K562 (cell line): ENCODE results near the gene PPP1R13L. TPM values are rescaled to one million over a fixed set of nuclear protein-coding genes. Genes with fewer than 3 reads are reported as not detected.
A peak's percentile ranks its signal among the peaks of the same experiment; 100 is the strongest.

ENCODE experiments used
- CBFA2T2 ChIP-seq: fragments of 450-650 bp; conservative IDR thresholded peaks from 2 replicates; pipeline ENCODE4 v1.6.1; 2017; ENCODE audit warnings: mild to moderate bottlenecking
- CBX1 ChIP-seq: sonication (generic); IDR thresholded peaks from 2 replicates; pipeline ENCODE4 v1.6.1; 2016; ENCODE audit warnings: antibody characterized with exemption, low read depth, mild to moderate bottlenecking
- ETS2 ChIP-seq: IDR thresholded peaks from 2 replicates; pipeline ENCODE4 v1.6.1; 2016; ENCODE audit warnings: borderline replicate concordance, missing genetic modification characterization, mild to moderate bottlenecking, moderate library complexity, missing compliant biosample characterization; ENCODE audit not compliant: poor library complexity, severe bottlenecking
- HDAC3 ChIP-seq: fragments of 450-650 bp; IDR thresholded peaks from 2 replicates; pipeline ENCODE4 v1.6.1; 2018; ENCODE audit warnings: borderline replicate concordance, mild to moderate bottlenecking, moderate library complexity; ENCODE audit not compliant: partially characterized antibody
- JUN ChIP-seq, 2 experiments: sonication (generic) in 1 of 2; formaldehyde crosslinking in 1 of 2; IDR thresholded peaks; 2 replicates each; pipeline versions ENCODE4 v1.6.1 to v1.8.0; 2012 to 2022; ENCODE audit warnings: borderline replicate concordance in 2 of 2, mild to moderate bottlenecking in 2 of 2, improper control_type of control experiment in 1 of 2, low read depth in 1 of 2, low read length in 1 of 2, missing genetic modification reagents in 1 of 2
- KLF6 ChIP-seq: fragments of 250-450 bp; sonication (Bioruptor Pico); IDR thresholded peaks from 2 replicates; pipeline ENCODE4 v1.4.0; 2020; ENCODE audit warnings: mild to moderate bottlenecking, moderate library complexity, borderline replicate concordance
- MXI1 ChIP-seq: IDR thresholded peaks from 2 replicates; pipeline ENCODE4 v1.6.1; 2011; ENCODE audit warnings: low read depth, mild to moderate bottlenecking, improper control_type of control experiment, low read length
- PHB ChIP-seq: fragments of 250-450 bp; sonication (Bioruptor Pico); IDR thresholded peaks from 2 replicates; pipeline ENCODE4 v1.5.0; 2021
- RBM25 ChIP-seq: fragments of 200-400 bp; formaldehyde crosslinking; IDR thresholded peaks from 2 replicates; pipeline ENCODE4 v1.6.1; 2018; ENCODE audit warnings: low read length, low read depth, moderate library complexity; ENCODE audit not compliant: severe bottlenecking
- SRF ChIP-seq, 2 experiments: fragments of 250-450, 450-650 bp in 1 of 2; sonication (Bioruptor Pico) in 1 of 2; sonication (generic) in 1 of 2; formaldehyde crosslinking; IDR thresholded peaks; 2 replicates each; pipeline versions ENCODE4 v1.5.0 to v1.5.1; 2020 to 2022; ENCODE audit warnings: mild to moderate bottlenecking in 1 of 2, missing genetic modification reagents in 1 of 2
- ZBTB1 ChIP-seq: sonication (generic); formaldehyde crosslinking; IDR thresholded peaks from 2 replicates; pipeline ENCODE4 v1.8.1; 2023; ENCODE audit warnings: missing genetic modification reagents, low read depth, mild to moderate bottlenecking, borderline replicate concordance
- ZNF184 ChIP-seq: sonication (generic); formaldehyde crosslinking; IDR thresholded peaks from 2 replicates; pipeline ENCODE4 v1.5.0; 2020; ENCODE audit warnings: missing genetic modification reagents
- ZNF436 ChIP-seq: fragments of 250-450, 450-650 bp; sonication (Bioruptor Pico); formaldehyde crosslinking; IDR thresholded peaks from 2 replicates; pipeline ENCODE4 v1.7.0; 2020; ENCODE audit warnings: mild to moderate bottlenecking
- polyA plus RNA-seq, 8 experiments: library from polyadenylated mRNA; depleted of rRNA in 4 of 8; stranded (reverse) in 5 of 8; unstranded in 3 of 8; fragments of >200 nt; fragmentation: Nextera tagmentation in 2 of 8; fragmentation: Illumina TruSeq in 1 of 8; extraction: Ambion mirVana in 2 of 8; extraction: Trizol in 1 of 8; gene quantifications; 2 replicates each; pipeline versions ENCODE4 v1.2.1 to v1.2.3, GENCODE V29; 2011 to 2014; ENCODE audit warnings: inconsistent platforms in 1 of 8, missing spikeins in 1 of 8
- total RNA-seq, 7 experiments: library from RNA; depleted of rRNA in 6 of 7; stranded (reverse); fragments of >200 nt in 6 of 7; fragmentation: Illumina TruSeq in 2 of 7; extraction: Trizol in 2 of 7; gene quantifications; 2 replicates each; pipeline versions ENCODE4 v1.2.1 to v1.2.3, GENCODE V29; 2011 to 2021; ENCODE audit warnings: low replicate concordance in 1 of 7
- TF ChIP-seq, protein P1 (sequence below): fragments of 200-800 bp; sonication (Bioruptor generic); IDR thresholded peaks from 2 replicates; pipeline ENCODE4 v1.6.1; 2017; ENCODE audit warnings: missing genetic modification characterization, missing compliant biosample characterization
- TF ChIP-seq, protein P2 (sequence below), 2 experiments: fragments of 450-650 bp; IDR thresholded peaks; 2 replicates each; pipeline ENCODE4 v1.6.1; 2018; ENCODE audit warnings: mild to moderate bottlenecking in 2 of 2, low read depth in 1 of 2; ENCODE audit not compliant: partially characterized antibody in 2 of 2
- TF ChIP-seq, protein P3 (sequence below): sonication (generic); formaldehyde crosslinking; IDR thresholded peaks from 2 replicates; pipeline ENCODE4 v1.8.0; 2022; ENCODE audit warnings: mild to moderate bottlenecking, missing genetic modification reagents
- TF ChIP-seq, protein P4 (sequence below), 2 experiments: fragments of 450-650 bp in 1 of 2; sonication (generic) in 1 of 2; formaldehyde crosslinking; conservative IDR thresholded peaks; 2 replicates each; pipeline versions ENCODE4 v1.4.0 to v1.8.1; 2020 to 2022; ENCODE audit warnings: mild to moderate bottlenecking in 1 of 2, missing genetic modification reagents in 1 of 2
- TF ChIP-seq, protein P5 (sequence below): IDR thresholded peaks from 2 replicates; pipeline ENCODE4 v1.6.1; 2011; ENCODE audit not compliant: insufficient read length; ENCODE audit errors: extremely low read depth

Gene PPP1R13L
- total and polyA plus RNA-seq, 9 of the 15 experiments (the other 6 are each of a cell fraction or from before 2014, with no cell fraction given) = 0.32 to 6.7 (median 2.0) TPM

DNA sequence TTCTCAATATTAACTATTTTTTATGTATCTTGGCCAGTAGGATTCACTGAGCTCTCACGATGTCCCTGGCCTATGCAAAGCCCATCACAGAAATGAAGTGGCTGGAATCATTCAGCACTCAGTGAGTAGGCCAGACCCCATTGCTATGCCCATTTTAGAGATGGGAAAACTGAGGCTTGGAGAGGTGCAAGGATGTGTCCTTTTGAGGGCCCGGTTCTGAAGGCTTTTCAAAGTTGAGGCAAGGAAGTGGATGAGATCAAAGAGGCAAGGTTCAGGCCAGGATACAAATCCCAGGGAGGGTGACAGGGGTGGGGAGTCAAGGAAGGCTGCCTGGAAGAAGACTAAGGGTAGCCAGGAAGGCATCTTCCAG lies 37.5 kb upstream of the PPP1R13L start (continued):
- no peak for TF ChIP-seq JUN (IDR thresholded peaks at IDR 0.05; ENCODE audit: borderline replicate concordance, low read depth, low read length)
- no peak; the same call in 1 of the 2 replicates for TF ChIP-seq JUN (CRISPR knock-in tag; IDR thresholded peaks at IDR 0.05; ENCODE audit: borderline replicate concordance)
- TF ChIP-seq ZNF436 (CRISPR knock-in tag) = peak; percentile 97
- TF ChIP-seq ETS2 (tag) = no peak
- peak; percentile 99 for TF ChIP-seq RBM25
- no peak for TF ChIP-seq SRF (CRISPR knock-in tag; IDR thresholded peaks at IDR 0.05)
- TF ChIP-seq, protein P1, sequence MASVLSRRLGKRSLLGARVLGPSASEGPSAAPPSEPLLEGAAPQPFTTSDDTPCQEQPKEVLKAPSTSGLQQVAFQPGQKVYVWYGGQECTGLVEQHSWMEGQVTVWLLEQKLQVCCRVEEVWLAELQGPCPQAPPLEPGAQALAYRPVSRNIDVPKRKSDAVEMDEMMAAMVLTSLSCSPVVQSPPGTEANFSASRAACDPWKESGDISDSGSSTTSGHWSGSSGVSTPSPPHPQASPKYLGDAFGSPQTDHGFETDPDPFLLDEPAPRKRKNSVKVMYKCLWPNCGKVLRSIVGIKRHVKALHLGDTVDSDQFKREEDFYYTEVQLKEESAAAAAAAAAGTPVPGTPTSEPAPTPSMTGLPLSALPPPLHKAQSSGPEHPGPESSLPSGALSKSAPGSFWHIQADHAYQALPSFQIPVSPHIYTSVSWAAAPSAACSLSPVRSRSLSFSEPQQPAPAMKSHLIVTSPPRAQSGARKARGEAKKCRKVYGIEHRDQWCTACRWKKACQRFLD = peak; percentile 66; the same call in 1 of the 2 replicates
- TF ChIP-seq HDAC3 = peak; percentile 51
- TF ChIP-seq, protein P2, sequence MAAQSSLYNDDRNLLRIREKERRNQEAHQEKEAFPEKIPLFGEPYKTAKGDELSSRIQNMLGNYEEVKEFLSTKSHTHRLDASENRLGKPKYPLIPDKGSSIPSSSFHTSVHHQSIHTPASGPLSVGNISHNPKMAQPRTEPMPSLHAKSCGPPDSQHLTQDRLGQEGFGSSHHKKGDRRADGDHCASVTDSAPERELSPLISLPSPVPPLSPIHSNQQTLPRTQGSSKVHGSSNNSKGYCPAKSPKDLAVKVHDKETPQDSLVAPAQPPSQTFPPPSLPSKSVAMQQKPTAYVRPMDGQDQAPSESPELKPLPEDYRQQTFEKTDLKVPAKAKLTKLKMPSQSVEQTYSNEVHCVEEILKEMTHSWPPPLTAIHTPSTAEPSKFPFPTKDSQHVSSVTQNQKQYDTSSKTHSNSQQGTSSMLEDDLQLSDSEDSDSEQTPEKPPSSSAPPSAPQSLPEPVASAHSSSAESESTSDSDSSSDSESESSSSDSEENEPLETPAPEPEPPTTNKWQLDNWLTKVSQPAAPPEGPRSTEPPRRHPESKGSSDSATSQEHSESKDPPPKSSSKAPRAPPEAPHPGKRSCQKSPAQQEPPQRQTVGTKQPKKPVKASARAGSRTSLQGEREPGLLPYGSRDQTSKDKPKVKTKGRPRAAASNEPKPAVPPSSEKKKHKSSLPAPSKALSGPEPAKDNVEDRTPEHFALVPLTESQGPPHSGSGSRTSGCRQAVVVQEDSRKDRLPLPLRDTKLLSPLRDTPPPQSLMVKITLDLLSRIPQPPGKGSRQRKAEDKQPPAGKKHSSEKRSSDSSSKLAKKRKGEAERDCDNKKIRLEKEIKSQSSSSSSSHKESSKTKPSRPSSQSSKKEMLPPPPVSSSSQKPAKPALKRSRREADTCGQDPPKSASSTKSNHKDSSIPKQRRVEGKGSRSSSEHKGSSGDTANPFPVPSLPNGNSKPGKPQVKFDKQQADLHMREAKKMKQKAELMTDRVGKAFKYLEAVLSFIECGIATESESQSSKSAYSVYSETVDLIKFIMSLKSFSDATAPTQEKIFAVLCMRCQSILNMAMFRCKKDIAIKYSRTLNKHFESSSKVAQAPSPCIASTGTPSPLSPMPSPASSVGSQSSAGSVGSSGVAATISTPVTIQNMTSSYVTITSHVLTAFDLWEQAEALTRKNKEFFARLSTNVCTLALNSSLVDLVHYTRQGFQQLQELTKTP (IDR thresholded peaks at IDR 0.05; ENCODE audit: low read depth in 1 of 2, partially characterized antibody in 2 of 2) = peak in 1 of 2 experiments; percentile 35
- no peak for TF ChIP-seq CBFA2T2
- TF ChIP-seq PHB (CRISPR knock-in tag) = no peak
- TF ChIP-seq CBX1 = peak; percentile 98
- TF ChIP-seq, protein P3, sequence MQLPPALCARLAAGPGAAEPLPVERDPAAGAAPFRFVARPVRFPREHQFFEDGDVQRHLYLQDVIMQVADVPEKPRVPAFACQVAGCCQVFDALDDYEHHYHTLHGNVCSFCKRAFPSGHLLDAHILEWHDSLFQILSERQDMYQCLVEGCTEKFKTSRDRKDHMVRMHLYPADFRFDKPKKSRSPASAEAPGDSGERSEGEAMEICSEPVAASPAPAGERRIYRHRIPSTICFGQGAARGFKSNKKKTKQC (CRISPR knock-in tag) = no peak
- TF ChIP-seq MXI1 = no peak
- TF ChIP-seq, protein P4, sequence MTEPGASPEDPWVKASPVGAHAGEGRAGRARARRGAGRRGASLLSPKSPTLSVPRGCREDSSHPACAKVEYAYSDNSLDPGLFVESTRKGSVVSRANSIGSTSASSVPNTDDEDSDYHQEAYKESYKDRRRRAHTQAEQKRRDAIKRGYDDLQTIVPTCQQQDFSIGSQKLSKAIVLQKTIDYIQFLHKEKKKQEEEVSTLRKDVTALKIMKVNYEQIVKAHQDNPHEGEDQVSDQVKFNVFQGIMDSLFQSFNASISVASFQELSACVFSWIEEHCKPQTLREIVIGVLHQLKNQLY (CRISPR knock-in tag; conservative IDR thresholded peaks at IDR 0.05) = no peak
- no peak for TF ChIP-seq ZBTB1 (CRISPR knock-in tag)
- TF ChIP-seq KLF6 (CRISPR knock-in tag) = no peak
- TF ChIP-seq ZNF184 = no peak
- TF ChIP-seq, protein P5, sequence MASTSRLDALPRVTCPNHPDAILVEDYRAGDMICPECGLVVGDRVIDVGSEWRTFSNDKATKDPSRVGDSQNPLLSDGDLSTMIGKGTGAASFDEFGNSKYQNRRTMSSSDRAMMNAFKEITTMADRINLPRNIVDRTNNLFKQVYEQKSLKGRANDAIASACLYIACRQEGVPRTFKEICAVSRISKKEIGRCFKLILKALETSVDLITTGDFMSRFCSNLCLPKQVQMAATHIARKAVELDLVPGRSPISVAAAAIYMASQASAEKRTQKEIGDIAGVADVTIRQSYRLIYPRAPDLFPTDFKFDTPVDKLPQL = no peak
